ENCODE measurements around the gene PCSK6.
"Not testable (repeated sequence)": the region's sequence is repeated elsewhere in the genome, so short reads cannot be mapped to it uniquely, and the experiment has no call there.

Gene PCSK6

DNA sequence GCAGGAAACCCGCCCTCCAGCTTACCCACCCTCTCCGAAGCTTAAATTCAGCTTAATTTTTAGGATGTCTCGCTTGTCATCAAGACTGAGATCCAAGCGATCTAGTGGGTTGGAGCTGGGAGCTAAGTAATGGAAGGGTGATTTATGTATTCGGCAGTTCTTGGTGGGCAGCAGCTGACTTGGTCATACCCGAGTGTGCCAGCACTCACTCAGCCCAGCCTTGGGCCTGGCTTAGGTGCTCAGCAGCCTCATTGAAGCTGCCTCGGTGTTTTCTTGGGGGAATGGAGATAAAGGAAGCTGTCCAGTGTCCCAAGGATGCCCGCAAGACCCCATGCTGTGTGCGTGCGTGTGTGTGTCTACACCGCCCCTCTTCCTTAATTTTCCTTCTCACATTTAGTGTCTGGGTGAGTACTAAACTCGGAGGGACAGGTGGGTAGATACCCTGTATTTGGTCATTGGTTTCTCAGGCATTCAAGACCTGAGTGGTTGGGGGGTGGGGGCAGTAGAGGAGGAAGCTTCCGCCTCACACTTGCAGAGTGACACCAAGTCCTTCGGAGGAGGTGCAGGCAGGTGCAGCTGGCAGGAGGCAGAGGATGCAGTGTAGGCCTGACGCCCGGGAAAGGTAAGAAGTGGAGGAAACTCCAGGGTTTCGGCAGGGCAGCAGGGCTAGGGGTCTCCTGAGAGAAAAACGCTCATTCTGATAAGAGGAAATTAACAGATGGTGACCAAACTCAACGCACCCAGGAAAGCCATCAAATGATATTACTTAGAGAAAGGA lies 92.8 kb downstream of the PCSK6 start:
- no peak for DNase-seq

- no peak for DNase-seq
These were observed 94.9 kb downstream of the PCSK6 start for GRCh38 chr15:101394654-101395053.

- no peak for DNase-seq
These were observed 95.4 kb downstream of the PCSK6 start for GRCh38 chr15:101394056-101394630.

- DNase-seq, result no peak
These were observed 96.3 kb downstream of the PCSK6 start for GRCh38 chr15:101393172-101393571.

- DNase-seq, result no peak
These were observed 97.4 kb downstream of the PCSK6 start for GRCh38 chr15:101391981-101392640.

- DNase-seq, result no peak
These were observed 98.1 kb downstream of the PCSK6 start for GRCh38 chr15:101391431-101391830.

DNA sequence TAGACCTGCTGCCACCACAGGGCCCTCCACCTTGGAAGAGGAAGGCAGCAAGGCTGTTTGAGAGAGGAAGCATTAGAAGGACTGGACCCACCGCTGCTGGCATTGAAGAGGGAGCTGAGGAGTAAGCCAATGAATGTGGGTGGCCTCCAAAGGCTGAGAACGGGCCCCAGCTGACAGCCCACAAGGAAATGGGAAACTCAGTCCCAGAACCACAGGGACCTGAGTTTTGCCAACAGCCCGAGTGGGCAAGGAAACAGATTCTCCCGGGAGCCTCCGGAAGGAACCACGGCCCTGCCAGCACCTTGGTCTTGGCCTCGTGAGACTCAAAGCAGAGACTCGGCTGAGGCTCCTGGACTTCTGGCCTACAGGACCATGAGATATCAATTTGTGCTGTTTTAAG lies 99.0 kb downstream of the PCSK6 start:
- DNase-seq, result no peak

GRCh38 chr15:101390060-101390459 lies 99.4 kb downstream of the PCSK6 start:
- DNase-seq, result no peak

DNA sequence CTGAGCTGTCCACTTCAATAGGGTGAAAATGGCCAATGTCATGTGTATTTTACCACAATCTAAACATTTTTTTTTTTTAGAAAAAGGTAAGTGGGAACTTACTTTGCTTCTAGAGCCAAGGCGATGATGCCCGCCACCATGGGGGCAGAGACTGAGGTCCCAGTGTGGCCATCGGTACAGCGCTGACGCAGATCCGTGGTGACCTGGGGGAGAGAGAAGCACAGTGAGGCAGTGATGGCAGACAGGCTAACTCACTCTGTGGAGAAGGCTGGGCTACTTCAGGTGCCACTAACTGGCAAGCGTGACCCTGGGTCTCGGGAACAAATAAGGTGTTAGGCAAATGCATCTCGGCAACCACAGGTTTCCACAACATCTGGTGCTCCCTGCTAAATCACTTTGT lies 100.1 kb downstream of the PCSK6 start:
- no peak for DNase-seq

DNA sequence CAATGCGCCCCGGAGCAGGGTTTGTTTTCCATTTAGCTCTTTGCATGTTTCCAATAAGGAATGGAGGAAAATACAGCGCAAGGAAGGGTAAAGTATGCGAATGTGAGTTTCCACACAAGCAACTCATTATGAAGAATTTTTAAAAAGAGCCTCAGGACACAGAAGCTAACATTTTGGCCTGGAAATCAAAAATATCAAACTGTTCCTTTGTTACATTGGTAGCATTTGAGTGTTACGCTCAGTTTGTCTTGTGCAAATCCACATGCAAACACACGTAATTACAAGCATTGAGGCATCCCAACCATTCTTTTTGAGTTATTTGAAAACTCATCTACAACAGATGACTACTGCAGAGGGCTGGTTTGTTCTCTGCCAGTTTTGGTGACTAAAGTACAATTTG lies 101.5 kb downstream of the PCSK6 start:
- DNase-seq, result no peak

GRCh38 chr15:101387574-101387973 lies 101.9 kb downstream of the PCSK6 start:
- no peak for DNase-seq

DNA sequence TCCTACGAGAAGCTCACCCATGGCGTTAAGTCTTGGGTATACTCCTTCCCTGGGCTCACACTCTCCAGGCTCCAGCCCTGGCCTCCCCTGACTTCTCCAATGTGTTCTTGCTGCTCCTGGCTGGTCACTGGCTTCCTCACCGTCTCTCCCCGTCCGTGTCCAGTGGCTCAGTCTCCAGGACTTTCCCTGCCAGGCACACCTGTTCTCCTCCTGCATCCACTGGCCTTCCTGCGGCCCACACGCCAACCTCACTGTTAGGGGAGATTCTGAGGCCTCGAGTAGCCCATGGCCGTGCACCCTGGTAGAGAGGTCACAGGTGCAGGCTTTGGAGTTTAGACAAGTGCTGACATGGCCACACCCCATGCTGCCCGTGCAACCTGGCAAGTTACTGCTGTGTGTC lies 102.5 kb downstream of the PCSK6 start:
- DNase-seq, result no peak

GRCh38 chr15:101386006-101386405 lies 103.5 kb downstream of the PCSK6 start:
- DNase-seq, result no peak

DNA sequence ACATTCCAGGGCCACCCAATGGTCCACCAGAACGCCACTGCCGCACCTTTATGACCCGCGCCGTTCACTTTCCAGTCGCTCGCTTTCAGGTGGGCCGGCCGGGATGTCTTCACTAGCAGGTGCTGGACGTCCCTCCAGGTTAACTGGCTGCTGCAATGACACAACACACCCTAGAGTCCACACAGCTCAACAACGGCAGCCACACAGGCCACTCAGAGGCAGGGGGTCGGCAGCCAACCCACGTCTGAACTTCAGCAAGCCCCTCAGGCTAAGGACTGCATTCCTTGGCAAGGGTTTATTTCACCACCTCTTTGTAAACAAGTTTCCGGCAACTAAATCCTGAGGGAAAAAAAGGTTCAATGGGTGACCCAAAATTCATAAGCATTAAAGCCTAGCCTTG lies 105.2 kb downstream of the PCSK6 start:
- DNase-seq, result no peak

DNA sequence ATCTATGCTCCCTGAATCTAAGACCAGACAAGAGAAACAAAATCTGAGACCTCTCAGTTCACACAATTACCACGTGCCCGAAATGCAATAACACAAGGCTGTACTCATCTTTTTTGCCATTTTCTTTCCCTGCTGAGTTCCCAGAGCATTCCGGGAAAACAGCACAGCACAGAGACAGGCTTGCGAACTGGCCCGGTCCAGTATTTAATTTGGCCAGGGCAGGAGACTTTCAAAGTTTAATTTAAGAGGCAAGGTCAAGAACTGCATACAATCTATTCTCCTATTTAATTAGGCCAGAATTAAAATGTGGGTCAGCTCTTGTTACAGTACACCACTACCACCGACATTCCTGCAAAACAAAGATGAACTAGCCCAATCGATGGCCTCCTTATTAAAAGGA lies 107.0 kb downstream of the PCSK6 start:
- no peak for DNase-seq

- DNase-seq, result no peak
These were observed 107.8 kb downstream of the PCSK6 start for GRCh38 chr15:101381671-101382212.

DNA sequence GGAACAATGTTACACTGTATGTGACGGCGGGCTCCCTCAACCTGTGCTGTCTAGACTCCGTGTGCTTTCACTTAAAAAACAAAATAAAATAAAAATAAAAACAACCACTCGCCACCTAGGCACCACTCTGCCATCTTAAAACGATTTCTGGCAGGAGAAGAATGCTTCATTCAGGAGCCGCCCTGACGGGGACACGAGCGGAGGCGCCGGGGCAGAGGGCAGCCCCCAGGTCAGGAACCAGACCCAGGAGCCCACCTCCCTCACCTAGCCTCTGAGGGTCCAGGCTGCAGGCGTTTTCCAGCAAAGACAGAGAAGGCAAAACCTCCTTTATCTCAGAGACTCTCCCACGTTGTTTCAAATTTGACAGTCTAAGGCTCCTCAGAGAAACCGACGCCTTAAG lies 109.4 kb downstream of the PCSK6 start:
- DNase-seq, result no peak

GRCh38 chr15:101379647-101380046 lies 109.9 kb downstream of the PCSK6 start:
- no peak for DNase-seq

GRCh38 chr15:101378879-101379278 lies 110.6 kb downstream of the PCSK6 start:
- DNase-seq, result no peak

DNA sequence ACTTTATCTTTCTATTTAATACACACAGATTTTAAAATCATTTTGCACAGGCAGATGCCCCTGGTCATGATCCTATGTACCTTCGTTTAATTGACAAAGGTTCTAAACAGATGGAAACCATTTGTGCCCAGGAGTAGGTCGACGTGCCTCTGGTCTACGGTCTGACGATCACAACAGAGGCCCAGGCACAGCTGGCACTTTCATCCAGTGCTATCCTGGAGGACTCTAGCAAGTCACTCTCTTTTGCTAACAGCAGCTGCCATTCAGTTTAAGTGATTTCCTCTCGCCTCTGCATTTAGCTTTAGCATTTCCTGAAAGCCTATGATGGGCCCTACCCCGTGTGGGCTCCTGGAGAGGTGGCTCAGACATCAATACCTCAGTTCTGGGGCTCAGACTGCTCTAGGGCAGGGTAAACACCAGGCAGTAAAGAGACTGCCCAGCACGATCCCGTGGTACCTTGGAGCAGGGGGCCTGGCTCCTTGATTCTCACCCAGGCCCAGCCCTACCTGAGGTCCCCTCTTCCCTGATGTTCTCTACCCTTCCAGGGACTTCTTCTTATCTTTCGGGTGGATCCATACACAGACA lies 111.2 kb downstream of the PCSK6 start:
- no peak for DNase-seq

- DNase-seq, result no peak
These were observed 112.7 kb downstream of the PCSK6 start for GRCh38 chr15:101376615-101377395.

- DNase-seq, result not testable (repeated sequence)
These were observed 114.5 kb downstream of the PCSK6 start for GRCh38 chr15:101375006-101375405.

DNA sequence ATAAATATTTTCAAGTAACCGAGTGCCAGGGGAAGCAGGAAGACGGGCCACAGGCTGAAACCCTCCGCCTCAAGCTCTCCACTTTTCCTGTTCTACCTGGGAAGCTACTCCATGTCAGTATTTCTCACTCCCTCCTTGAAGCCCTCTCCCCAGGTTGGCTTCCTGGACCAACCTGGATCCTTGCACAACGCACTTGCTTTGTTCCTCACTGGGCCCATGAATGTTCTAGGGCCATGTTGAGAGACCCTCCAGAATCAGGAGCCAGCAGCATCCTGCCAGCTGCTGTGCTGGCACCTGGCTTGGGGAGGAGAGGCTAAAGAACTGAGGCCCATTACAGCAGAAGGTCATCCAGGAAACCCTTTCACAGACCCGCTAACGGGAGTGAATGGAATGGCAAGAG lies 115.2 kb downstream of the PCSK6 start:
- DNase-seq, result no peak
